ENCODE data around the gene MKLN1.

GRCh38 chr7:131401194-131401593, 73.5 kb downstream of the MKLN1 start:
- no peak for TF ChIP-seq CTCF (IDR thresholded peaks at IDR 0.05)
- TF ChIP-seq EP300 (IDR thresholded peaks at IDR 0.05): no peak
- TF ChIP-seq POLR2AphosphoS5 (IDR thresholded peaks at IDR 0.05): no peak
- no peak for TF ChIP-seq POLR2A (IDR thresholded peaks at IDR 0.05; ENCODE audit: low read depth)

Data from esophagus muscularis mucosa (tissue), 4 donors.